Medulla oblongata (tissue), 1 donor: ENCODE measurements around the gene NRXN3.
A peak's percentile ranks its signal among the peaks of the same experiment; 100 is the strongest.

Source experiments
- DNase-seq: peaks from one replicate; pipeline ENCODE4 v3.0.0-alpha.2; 2015; ENCODE audit errors: extremely low spot score

NRXN3 gene

GRCh38 chr14:79465651-79466050 is 1295.5 kb downstream of the NRXN3 start:
- no peak for DNase-seq

- no peak for DNase-seq
These were observed 1296.9 kb downstream of the NRXN3 start for GRCh38 chr14:79466938-79467527.

GRCh38 chr14:79467835-79468234 is 1297.7 kb downstream of the NRXN3 start:
- DNase-seq, result no peak

GRCh38 chr14:79468486-79468885 is 1298.3 kb downstream of the NRXN3 start:
- DNase-seq, result no peak

GRCh38 chr14:79473651-79474050 is 1303.5 kb downstream of the NRXN3 start:
- DNase-seq, result peak; percentile 27

- DNase-seq, result no peak
These were observed 1305.8 kb downstream of the NRXN3 start for GRCh38 chr14:79475887-79476532.

- no peak for DNase-seq
These were observed 1306.4 kb downstream of the NRXN3 start for GRCh38 chr14:79476552-79476951.

- no peak for DNase-seq
These were observed 1310.0 kb downstream of the NRXN3 start for GRCh38 chr14:79480212-79480611.

- DNase-seq, result no peak
These were observed 1312.7 kb downstream of the NRXN3 start for GRCh38 chr14:79482825-79483224.

- DNase-seq, result no peak
These were observed 1313.6 kb downstream of the NRXN3 start for GRCh38 chr14:79483477-79484388.

GRCh38 chr14:79487632-79488031 is 1317.5 kb downstream of the NRXN3 start:
- no peak for DNase-seq

- DNase-seq, result no peak
These were observed 1321.0 kb downstream of the NRXN3 start for GRCh38 chr14:79491161-79491560.

- DNase-seq, result no peak
These were observed 1323.0 kb downstream of the NRXN3 start for GRCh38 chr14:79493081-79493645.

GRCh38 chr14:79496701-79497100 is 1326.5 kb downstream of the NRXN3 start:
- no peak for DNase-seq

- no peak for DNase-seq
These were observed 1330.3 kb downstream of the NRXN3 start for GRCh38 chr14:79500489-79500888.

- DNase-seq, result no peak
These were observed 1332.1 kb downstream of the NRXN3 start for GRCh38 chr14:79502136-79502750.

GRCh38 chr14:79502751-79503148 is 1332.6 kb downstream of the NRXN3 start:
- no peak for DNase-seq

- no peak for DNase-seq
These were observed 1340.5 kb downstream of the NRXN3 start for GRCh38 chr14:79510659-79511058.

- no peak for DNase-seq
These were observed 1341.0 kb downstream of the NRXN3 start for GRCh38 chr14:79511146-79511545.

GRCh38 chr14:79513446-79513845 is 1343.3 kb downstream of the NRXN3 start:
- no peak for DNase-seq

- no peak for DNase-seq
These were observed 1344.5 kb downstream of the NRXN3 start for GRCh38 chr14:79514700-79515099.

GRCh38 chr14:79515158-79515557 is 1345.0 kb downstream of the NRXN3 start:
- DNase-seq, result no peak
